DMS 273 (cell line): ENCODE data around the gene CCBE1.

Experiments used
- DNase-seq: peaks from one replicate; lab custom pipeline; 2025; ENCODE audit not compliant: unreplicated experiment; lab: John Stamatoyannopoulos, UW

Gene CCBE1

GRCh38 chr18:59459369-59460071 is 237.7 kb downstream of the CCBE1 start:
- DNase-seq = peak; percentile 56

- no peak for DNase-seq
These were observed 238.6 kb downstream of the CCBE1 start for GRCh38 chr18:59458575-59458974.

- no peak for DNase-seq
These were observed 240.6 kb downstream of the CCBE1 start for GRCh38 chr18:59456657-59457056.

GRCh38 chr18:59455728-59456276 is 241.4 kb downstream of the CCBE1 start:
- DNase-seq = peak; percentile 17

- DNase-seq = no peak
These were observed 242.1 kb downstream of the CCBE1 start for GRCh38 chr18:59454909-59455727.

- no peak for DNase-seq
These were observed 243.7 kb downstream of the CCBE1 start for GRCh38 chr18:59453468-59453961.

- DNase-seq = no peak
These were observed 245.3 kb downstream of the CCBE1 start for GRCh38 chr18:59451963-59452362.

GRCh38 chr18:59451073-59451472 is 246.2 kb downstream of the CCBE1 start:
- DNase-seq = no peak

- DNase-seq = no peak
These were observed 248.7 kb downstream of the CCBE1 start for GRCh38 chr18:59448546-59448945.

- DNase-seq = peak; percentile 19
These were observed 251.2 kb downstream of the CCBE1 start for GRCh38 chr18:59446012-59446411.

GRCh38 chr18:59437851-59438569 is 259.2 kb downstream of the CCBE1 start:
- no peak for DNase-seq

- peak; percentile 59 for DNase-seq
These were observed 264.2 kb downstream of the CCBE1 start for GRCh38 chr18:59432803-59433597.

GRCh38 chr18:59431131-59431530 is 266.1 kb downstream of the CCBE1 start:
- no peak for DNase-seq

GRCh38 chr18:59429608-59430007 is 267.6 kb downstream of the CCBE1 start:
- no peak for DNase-seq

GRCh38 chr18:59428018-59428417 is 269.2 kb downstream of the CCBE1 start:
- DNase-seq = no peak

- no peak for DNase-seq
These were observed 270.4 kb downstream of the CCBE1 start for GRCh38 chr18:59426855-59427254.

GRCh38 chr18:59423259-59423658 is 274.0 kb downstream of the CCBE1 start:
- no peak for DNase-seq

GRCh38 chr18:59420244-59420643 is 277.0 kb downstream of the CCBE1 start:
- no peak for DNase-seq

GRCh38 chr18:59419386-59419785 is 277.8 kb downstream of the CCBE1 start:
- no peak for DNase-seq

GRCh38 chr18:59416818-59417217 is 280.4 kb downstream of the CCBE1 start:
- no peak for DNase-seq
